RWPE2 (cell line): ENCODE results near the gene CNTNAP5.

Source experiments
- ATAC-seq: fragments of 200-7000 bp; cut with Tn5 transposase; 3 replicates; pipeline ENCODE4 v1.9.1; 2021; ENCODE audit warnings: low read depth
- DNase-seq: peaks from one replicate; pipeline ENCODE4 v3.0.0-alpha.2; 2020; ENCODE audit warnings: low spot score
- H3K27ac ChIP-seq: fragments of 450-650 bp; 2 replicates; pipeline ENCODE4 v1.5.1; 2017; ENCODE audit warnings: mild to moderate bottlenecking; ENCODE audit not compliant: poor library complexity, severe bottlenecking
- H3K27me3 ChIP-seq: fragments of 250-450 bp; sonication (Bioruptor Pico); 2 replicates; pipeline ENCODE4 v1.5.1; 2021; ENCODE audit warnings: mild to moderate bottlenecking, moderate library complexity; ENCODE audit not compliant: insufficient read depth, poor library complexity, severe bottlenecking
- H3K36me3 ChIP-seq: fragments of 250-450 bp; sonication (Bioruptor Pico); 2 replicates; pipeline ENCODE4 v1.5.1; 2020; ENCODE audit warnings: low read depth, mild to moderate bottlenecking, moderate library complexity
- H3K4me1 ChIP-seq: fragments of 250-450 bp; sonication (Bioruptor Pico); 2 replicates; pipeline ENCODE4 v1.5.1; 2021; ENCODE audit warnings: mild to moderate bottlenecking, moderate library complexity; ENCODE audit not compliant: insufficient read depth, poor library complexity, severe bottlenecking
- H3K4me3 ChIP-seq: fragments of 250-450 bp; sonication (Bioruptor Pico); 2 replicates; pipeline ENCODE4 v1.5.1; 2021; ENCODE audit warnings: mild to moderate bottlenecking, moderate library complexity; ENCODE audit not compliant: severe bottlenecking
- H3K9me3 ChIP-seq: fragments of 250-450 bp; sonication (Bioruptor Pico); 2 replicates; pipeline ENCODE4 v1.5.1; 2021; ENCODE audit warnings: mild to moderate bottlenecking, moderate library complexity; ENCODE audit not compliant: severe bottlenecking
- CTCF ChIP-seq: fragments of 450-650 bp; IDR thresholded peaks from one replicate; pipeline ENCODE4 v1.5.1; 2017; ENCODE audit warnings: mild to moderate bottlenecking, moderate library complexity; ENCODE audit not compliant: poor library complexity, severe bottlenecking

The CNTNAP5 gene

GRCh38 chr2:124534028-124534427 lies 508.9 kb downstream of the CNTNAP5 start:
- no peaks in the 10 kb centered on the region for H3K27me3 ChIP-seq
- H3K27ac ChIP-seq, result no peak overlapping the region
- H3K9me3 ChIP-seq, result no peaks in the 10 kb centered on the region
- no peaks in the 10 kb centered on the region for H3K36me3 ChIP-seq
- no peak overlapping the region for H3K4me3 ChIP-seq
- no peak for TF ChIP-seq CTCF
- DNase-seq, result no peak
- no peaks in the 10 kb centered on the region for H3K4me1 ChIP-seq
- ATAC-seq, result no peak

GRCh38 chr2:124535816-124536215 lies 510.7 kb downstream of the CNTNAP5 start:
- no peak for TF ChIP-seq CTCF
- Histone ChIP-seq H3K4me1 (no peaks in the 10 kb centered on the region), H3K27ac (no peak overlapping the region), H3K9me3 (no peaks in the 10 kb centered on the region), H3K27me3 (no peaks in the 10 kb centered on the region), H3K4me3 (no peak overlapping the region), H3K36me3 (no peaks in the 10 kb centered on the region)
- ATAC-seq (no peak), DNase-seq (no peak)

GRCh38 chr2:124536591-124536990 lies 511.5 kb downstream of the CNTNAP5 start:
- Histone ChIP-seq H3K9me3 (no peaks in the 10 kb centered on the region), H3K27me3 (no peaks in the 10 kb centered on the region), H3K4me3 (no peak overlapping the region), H3K27ac (no peak overlapping the region), H3K36me3 (no peaks in the 10 kb centered on the region), H3K4me1 (no peaks in the 10 kb centered on the region)
- no peak for TF ChIP-seq CTCF
- DNase-seq (no peak), ATAC-seq (no peak)

- Histone ChIP-seq H3K27me3 (no peaks in the 10 kb centered on the region), H3K36me3 (no peaks in the 10 kb centered on the region), H3K9me3 (no peaks in the 10 kb centered on the region), H3K4me3 (no peak overlapping the region), H3K27ac (no peak overlapping the region), H3K4me1 (no peaks in the 10 kb centered on the region)
- DNase-seq, result no peak
- no peak for ATAC-seq
- TF ChIP-seq CTCF, result no peak
Measured at GRCh38 chr2:124538549-124538948, 513.5 kb downstream of the CNTNAP5 start.

- no peaks in the 10 kb centered on the region for H3K27me3 ChIP-seq
- TF ChIP-seq CTCF, result no peak
- no peak overlapping the region for H3K4me3 ChIP-seq
- no peaks in the 10 kb centered on the region for H3K9me3 ChIP-seq
- ATAC-seq (no peak), DNase-seq (no peak)
- no peak overlapping the region for H3K27ac ChIP-seq
- no peaks in the 10 kb centered on the region for H3K36me3 ChIP-seq
- no peaks in the 10 kb centered on the region for H3K4me1 ChIP-seq
Measured at GRCh38 chr2:124540805-124541204, 515.7 kb downstream of the CNTNAP5 start.
